Sigmoid colon (tissue), 7 donors: ENCODE results near the gene PDZD11. TPM values are rescaled to one million over a fixed set of nuclear protein-coding genes. Genes with fewer than 3 reads are reported as not detected.

Source experiments
- DNase-seq: peaks from one replicate; pipeline ENCODE4 v3.0.0-alpha.2; 2019
- H3K27ac ChIP-seq, 4 donors: fragments of 200-600 bp; sonication (generic); one replicate each; pipeline ENCODE4 v1.5.1; 2016 to 2019; ENCODE audit warnings: mild to moderate bottlenecking in 1 of 4
- H3K27me3 ChIP-seq, 3 donors: fragments of 200-600 bp; sonication (generic); one replicate each; pipeline ENCODE4 v1.5.1; 2019; ENCODE audit warnings: mild to moderate bottlenecking in 1 of 3
- H3K36me3 ChIP-seq, 4 donors: fragments of 200-600 bp; sonication (generic); one replicate each; pipeline ENCODE4 v1.5.1; 2016 to 2019
- H3K4me1 ChIP-seq, 4 donors: fragments of 200-600 bp; sonication (generic); one replicate each; pipeline ENCODE4 v1.5.1; 2017 to 2019
- H3K4me3 ChIP-seq, 4 donors: fragments of 200-600 bp; sonication (generic); one replicate each; pipeline ENCODE4 v1.5.1; 2017 to 2019; ENCODE audit warnings: mild to moderate bottlenecking in 2 of 4, moderate library complexity in 1 of 4
- H3K9me3 ChIP-seq, 4 donors: fragments of 200-600 bp in 3 of 4; sonication (generic) in 3 of 4; one replicate each; pipeline versions ENCODE4 v1.5.1 to v1.6.1; 2013 to 2019
- EP300 ChIP-seq, 4 donors: sonication (generic); formaldehyde crosslinking; IDR thresholded peaks; one replicate each; pipeline ENCODE4 v1.6.1; 2017; ENCODE audit warnings: antibody characterized with exemption in 4 of 4
- POLR2A ChIP-seq, 2 donors: fragments of 450-650 bp; IDR thresholded peaks; one replicate each; pipeline ENCODE4 v1.6.1; 2016; ENCODE audit warnings: antibody characterized with exemption in 2 of 2, mild to moderate bottlenecking in 2 of 2, moderate library complexity in 2 of 2
- POLR2AphosphoS5 ChIP-seq, 4 donors: sonication (generic); formaldehyde crosslinking; IDR thresholded peaks; one replicate each; pipeline ENCODE4 v1.6.1; 2017; ENCODE audit warnings: antibody characterized with exemption in 4 of 4
- WGBS, 2 donors: extraction: QIAGEN DNeasy Blood & Tissue Kit; methylation state at CpG; one replicate each; pipeline ENCODE4 v1.1.7; 2013; 5-methylcytosine and 5-hydroxymethylcytosine counted together
- intact Hi-C: fragments of 100-400 bp; cut with DNase I; formaldehyde crosslinking; loops from one replicate; pipeline ENCODE4 v1.15.1; 2023
- polyA plus RNA-seq, 3 donors: library from polyadenylated mRNA; stranded (reverse); fragments of 200-250 nt; gene quantifications; one replicate each; pipeline ENCODE4 v1.2.3, GENCODE V29; 2013
- total RNA-seq, 4 donors: library from RNA; depleted of rRNA; stranded (reverse); fragments of >200 nt; gene quantifications; one replicate each; pipeline ENCODE4 v1.1.0, GENCODE V29; 2016
- TF ChIP-seq, protein P1 (sequence below), 4 experiments: fragments of 450-650 bp in 3 of 4; fragments of 200-600 bp in 1 of 4; IDR thresholded peaks; one replicate each; pipeline ENCODE4 v1.5.1; 2016 to 2019; ENCODE audit warnings: antibody characterized with exemption in 4 of 4, mild to moderate bottlenecking in 3 of 4, moderate library complexity in 2 of 4
- donor health status: healthy with polysubstance abuse.
- donor health status: Bipolar disorder and iron deficiency.
- donor health status: healthy.

Gene PDZD11
- total and polyA plus RNA-seq, 7 donors: 21.2 to 115 (median 32.8) TPM

DNA sequence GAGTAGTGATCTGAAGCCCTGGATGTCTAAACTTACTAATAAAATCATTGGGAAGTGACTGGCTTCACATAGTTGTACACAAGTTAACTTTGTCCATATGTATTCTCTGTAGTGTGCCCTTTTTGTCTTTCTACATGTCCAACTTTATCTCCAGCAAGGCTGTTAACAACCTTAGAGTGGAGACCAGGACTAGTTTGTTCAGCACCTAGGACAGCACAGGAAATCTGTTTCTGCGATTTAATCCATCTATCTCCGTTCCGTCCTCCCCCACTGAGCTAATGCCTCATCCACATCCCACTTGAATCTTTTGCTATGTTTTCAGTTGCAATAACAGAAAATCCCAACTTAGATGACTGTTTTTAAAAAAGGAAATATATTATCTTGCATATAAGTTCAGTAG is 24.9 kb downstream of the PDZD11 start:
- H3K36me3 ChIP-seq: no peaks in the 10 kb centered on the region
- intact Hi-C loops: no loop called here

DNA sequence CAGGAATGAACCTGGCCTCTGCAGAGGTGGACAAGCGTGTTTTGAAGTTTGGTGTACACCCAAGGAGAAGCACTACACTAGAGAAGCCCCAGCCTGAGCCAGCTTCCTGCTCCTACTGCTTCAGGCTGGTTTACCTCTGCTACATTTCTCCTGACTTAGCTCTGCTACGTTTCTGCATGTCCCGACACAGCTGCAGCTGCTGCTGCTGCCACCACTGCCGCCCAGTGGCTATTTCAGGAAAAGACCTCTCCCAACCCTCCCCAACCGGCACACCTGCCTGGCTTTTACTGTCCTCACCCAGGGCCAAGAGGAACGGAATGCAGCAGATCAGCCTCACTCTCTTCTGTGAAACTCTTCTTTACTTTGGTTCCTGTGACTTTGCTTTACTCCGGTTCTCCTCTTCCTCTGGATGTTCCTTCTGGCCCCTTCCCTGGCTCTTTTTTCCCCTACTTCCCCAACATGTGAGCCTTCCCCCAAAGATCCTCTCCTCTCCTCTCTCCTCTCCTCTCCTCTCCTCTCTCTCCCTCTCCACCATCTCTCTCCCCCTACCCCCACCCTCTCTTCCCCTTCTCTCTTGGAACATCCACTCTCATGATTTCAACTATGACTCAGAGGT is 26.7 kb downstream of the PDZD11 start:
- Histone ChIP-seq H3K4me3 (no peak overlapping the region), H3K9me3 (no peaks in the 10 kb centered on the region), H3K4me1 (no peaks in the 10 kb centered on the region), H3K27ac (no peak overlapping the region), H3K27me3 (no peaks in the 10 kb centered on the region), H3K36me3 (no peaks in the 10 kb centered on the region)
- TF ChIP-seq, protein P1, sequence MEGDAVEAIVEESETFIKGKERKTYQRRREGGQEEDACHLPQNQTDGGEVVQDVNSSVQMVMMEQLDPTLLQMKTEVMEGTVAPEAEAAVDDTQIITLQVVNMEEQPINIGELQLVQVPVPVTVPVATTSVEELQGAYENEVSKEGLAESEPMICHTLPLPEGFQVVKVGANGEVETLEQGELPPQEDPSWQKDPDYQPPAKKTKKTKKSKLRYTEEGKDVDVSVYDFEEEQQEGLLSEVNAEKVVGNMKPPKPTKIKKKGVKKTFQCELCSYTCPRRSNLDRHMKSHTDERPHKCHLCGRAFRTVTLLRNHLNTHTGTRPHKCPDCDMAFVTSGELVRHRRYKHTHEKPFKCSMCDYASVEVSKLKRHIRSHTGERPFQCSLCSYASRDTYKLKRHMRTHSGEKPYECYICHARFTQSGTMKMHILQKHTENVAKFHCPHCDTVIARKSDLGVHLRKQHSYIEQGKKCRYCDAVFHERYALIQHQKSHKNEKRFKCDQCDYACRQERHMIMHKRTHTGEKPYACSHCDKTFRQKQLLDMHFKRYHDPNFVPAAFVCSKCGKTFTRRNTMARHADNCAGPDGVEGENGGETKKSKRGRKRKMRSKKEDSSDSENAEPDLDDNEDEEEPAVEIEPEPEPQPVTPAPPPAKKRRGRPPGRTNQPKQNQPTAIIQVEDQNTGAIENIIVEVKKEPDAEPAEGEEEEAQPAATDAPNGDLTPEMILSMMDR (IDR thresholded peaks at IDR 0.05): no peak
- TF ChIP-seq POLR2AphosphoS5 (IDR thresholded peaks at IDR 0.05) (no peak), EP300 (IDR thresholded peaks at IDR 0.05) (no peak), POLR2A (IDR thresholded peaks at IDR 0.05) (no peak)
- 8 to 31% methylated on average over 7 of the region's 7 CpGs for WGBS, 2 donors
- DNase-seq: no peak
- intact Hi-C loops: no loop called here

More for the DNA sequence above, 24.9 kb downstream of the PDZD11 start:
- 62 to 82% methylated on average over 3 of the region's 3 CpGs for WGBS, 2 donors
- no peak for DNase-seq
- Histone ChIP-seq H3K9me3 (no peaks in the 10 kb centered on the region), H3K4me1 (no peaks in the 10 kb centered on the region), H3K27me3 (no peaks in the 10 kb centered on the region), H3K27ac (no peak overlapping the region), H3K4me3 (no peak overlapping the region)
- TF ChIP-seq, protein P1 (IDR thresholded peaks at IDR 0.05): no peak
- no peak for TF ChIP-seq POLR2A (IDR thresholded peaks at IDR 0.05)
- TF ChIP-seq POLR2AphosphoS5 (IDR thresholded peaks at IDR 0.05): no peak
- TF ChIP-seq EP300 (IDR thresholded peaks at IDR 0.05): no peak

DNA sequence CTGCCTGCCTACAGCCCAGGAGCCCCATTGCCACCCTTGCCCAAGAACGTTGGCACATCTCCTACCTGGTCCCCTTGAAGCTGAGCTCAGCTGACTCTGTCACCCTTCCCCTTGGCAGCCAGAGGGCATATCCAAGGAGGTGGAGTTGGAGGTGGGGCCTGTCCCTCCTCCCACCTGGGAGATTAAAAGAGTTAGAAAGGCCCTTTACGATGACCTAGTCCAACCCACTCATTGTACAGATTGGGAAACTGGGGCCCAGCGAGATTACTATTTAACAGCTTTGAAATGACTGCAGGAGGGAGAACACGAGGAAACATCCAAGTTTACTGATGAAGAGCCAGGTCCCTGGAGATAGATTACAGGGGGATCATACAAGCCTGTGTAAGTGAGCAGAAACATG is 29.6 kb downstream of the PDZD11 start, which contains the start of gene P2RY4:
Gene P2RY4 (minus strand): TSS at position 101 of the 400 bp plus-strand sequence. CDS start 580 bp downstream, outside the sequence.
- H3K27me3 ChIP-seq: no peaks in the 10 kb centered on the region
- no peak for TF ChIP-seq POLR2A (IDR thresholded peaks at IDR 0.05)
- TF ChIP-seq, protein P1 (IDR thresholded peaks at IDR 0.05): no peak
- no peak for TF ChIP-seq POLR2AphosphoS5 (IDR thresholded peaks at IDR 0.05)
- TF ChIP-seq EP300 (IDR thresholded peaks at IDR 0.05): no peak
- intact Hi-C loops: no loop called here
- H3K4me1 ChIP-seq: no peaks in the 10 kb centered on the region
- no peak within 1 kb of the TSS for H3K4me3 ChIP-seq
- H3K27ac ChIP-seq: no peak within 1 kb of the TSS
- DNase-seq: no peak
- H3K36me3 ChIP-seq: no peaks in the 10 kb centered on the region
- 69 to 76% methylated on average over 4 of the region's 4 CpGs for WGBS, 2 donors
- H3K9me3 ChIP-seq: no peaks in the 10 kb centered on the region

DNA sequence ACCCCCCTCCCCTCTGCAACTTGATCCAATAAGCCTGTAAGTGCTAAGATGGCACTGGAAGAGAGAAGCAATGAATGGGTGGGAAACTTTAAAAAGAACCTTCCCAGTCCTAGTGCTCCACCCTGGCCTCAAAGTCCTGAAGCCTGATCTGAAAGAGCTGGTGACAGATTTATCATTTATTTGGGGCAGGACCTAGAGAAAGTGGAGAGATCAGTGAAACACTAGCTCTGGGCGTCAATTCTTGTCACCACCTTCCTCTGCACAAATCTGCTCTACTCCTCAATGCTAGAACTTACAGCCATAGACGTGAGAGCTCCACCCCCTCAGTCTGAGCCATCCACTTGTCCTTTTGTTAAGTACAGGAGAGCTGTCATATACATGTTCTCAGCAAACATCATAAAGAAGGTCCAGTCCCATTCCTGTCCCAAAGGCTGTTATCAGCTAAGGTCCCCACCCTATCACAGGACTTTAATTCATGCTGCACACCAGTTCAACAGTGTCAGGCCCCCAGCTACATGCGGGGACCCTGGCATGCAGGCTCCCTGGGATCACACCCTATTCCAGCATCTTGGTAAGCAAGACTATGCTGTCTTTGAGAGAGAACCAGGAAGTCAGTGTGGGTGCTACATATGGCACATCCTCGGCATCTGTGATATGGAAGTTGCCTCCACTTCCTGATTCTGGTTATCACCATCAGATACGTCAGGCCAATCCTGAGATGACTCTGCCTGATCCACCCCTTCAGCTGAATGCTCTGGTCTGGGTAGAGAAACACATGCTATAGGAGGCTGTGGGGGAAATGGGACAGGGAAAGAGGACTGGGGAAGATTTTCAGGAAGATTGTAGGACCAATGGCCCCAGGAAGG is 32.1 kb downstream of the PDZD11 start:
- Histone ChIP-seq H3K27me3 (no peaks in the 10 kb centered on the region), H3K4me3 (no peak overlapping the region), H3K9me3 (no peaks in the 10 kb centered on the region), H3K4me1 (no peaks in the 10 kb centered on the region), H3K27ac (no peak overlapping the region), H3K36me3 (no peaks in the 10 kb centered on the region)
- intact Hi-C loops: no loop called here
- DNase-seq: no peak
- WGBS, 2 donors: 58 to 77% methylated on average over 5 of the region's 5 CpGs
- TF ChIP-seq POLR2AphosphoS5 (IDR thresholded peaks at IDR 0.05): no peak
- TF ChIP-seq, protein P1 (IDR thresholded peaks at IDR 0.05): no peak
- TF ChIP-seq EP300 (IDR thresholded peaks at IDR 0.05): no peak
- no peak for TF ChIP-seq POLR2A (IDR thresholded peaks at IDR 0.05)
